GM19397 (cell line): ENCODE data around the gene PARVG.

Source experiments
- ATAC-seq: cut with Tn5 transposase; IDR thresholded peaks from one replicate; pipeline ENCODE4 v1.9.1; 2021; ENCODE audit warnings: mild to moderate bottlenecking, moderate library complexity; ENCODE audit not compliant: unreplicated experiment

PARVG gene

DNA sequence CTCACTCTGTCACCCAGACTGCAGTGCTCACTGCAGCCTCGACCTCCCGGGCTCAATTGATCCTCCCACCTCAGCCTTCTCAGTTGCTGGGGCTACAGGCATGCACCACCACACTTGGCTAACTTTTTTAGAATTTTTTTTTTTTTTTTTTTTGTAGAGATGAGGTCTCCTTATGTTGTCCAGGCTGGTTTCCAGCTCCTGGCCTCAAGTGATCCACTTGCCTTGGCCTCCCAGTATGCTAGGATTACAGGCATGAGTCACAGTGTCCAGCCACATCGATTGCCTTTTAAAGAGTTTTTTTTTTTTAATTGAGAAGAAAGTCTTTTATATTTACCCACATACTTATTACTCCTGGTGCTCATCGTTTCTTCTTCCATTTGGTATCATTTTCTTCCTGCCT lies 30.0 kb downstream of the PARVG start:
- ATAC-seq, result no peak

DNA sequence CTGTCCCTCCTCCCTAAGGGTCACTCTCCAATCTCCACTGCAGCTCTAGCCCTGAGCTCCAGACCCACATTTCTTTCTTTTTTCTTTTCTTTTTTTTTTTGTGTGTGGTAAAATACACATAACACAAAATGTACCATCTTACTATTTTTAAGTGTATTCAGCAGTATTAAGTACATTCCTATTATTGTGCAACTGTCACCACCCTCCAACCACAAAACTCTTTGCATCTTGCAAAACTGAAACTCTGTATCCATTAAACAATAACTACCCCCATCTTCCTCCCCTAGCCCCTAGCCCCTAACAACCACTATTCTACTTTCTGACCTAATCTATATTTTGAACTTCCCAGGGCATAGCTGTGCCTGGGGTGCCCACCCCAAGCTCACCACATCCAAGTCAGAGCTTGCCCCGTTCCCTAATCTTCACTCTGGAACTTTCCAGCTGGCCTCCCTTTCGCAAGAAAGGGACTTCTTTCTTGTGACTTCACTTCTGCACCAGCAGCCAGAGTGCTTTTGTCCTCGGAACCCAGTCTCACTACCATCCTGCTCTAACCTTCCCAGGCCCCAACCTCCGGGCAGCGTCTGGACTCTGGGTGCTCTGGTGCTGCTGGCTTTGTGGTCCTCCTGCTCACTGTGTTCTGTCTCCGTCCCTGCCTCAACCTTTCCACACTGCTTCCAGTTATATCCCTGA lies 30.7 kb downstream of the PARVG start:
- no peak for ATAC-seq

DNA sequence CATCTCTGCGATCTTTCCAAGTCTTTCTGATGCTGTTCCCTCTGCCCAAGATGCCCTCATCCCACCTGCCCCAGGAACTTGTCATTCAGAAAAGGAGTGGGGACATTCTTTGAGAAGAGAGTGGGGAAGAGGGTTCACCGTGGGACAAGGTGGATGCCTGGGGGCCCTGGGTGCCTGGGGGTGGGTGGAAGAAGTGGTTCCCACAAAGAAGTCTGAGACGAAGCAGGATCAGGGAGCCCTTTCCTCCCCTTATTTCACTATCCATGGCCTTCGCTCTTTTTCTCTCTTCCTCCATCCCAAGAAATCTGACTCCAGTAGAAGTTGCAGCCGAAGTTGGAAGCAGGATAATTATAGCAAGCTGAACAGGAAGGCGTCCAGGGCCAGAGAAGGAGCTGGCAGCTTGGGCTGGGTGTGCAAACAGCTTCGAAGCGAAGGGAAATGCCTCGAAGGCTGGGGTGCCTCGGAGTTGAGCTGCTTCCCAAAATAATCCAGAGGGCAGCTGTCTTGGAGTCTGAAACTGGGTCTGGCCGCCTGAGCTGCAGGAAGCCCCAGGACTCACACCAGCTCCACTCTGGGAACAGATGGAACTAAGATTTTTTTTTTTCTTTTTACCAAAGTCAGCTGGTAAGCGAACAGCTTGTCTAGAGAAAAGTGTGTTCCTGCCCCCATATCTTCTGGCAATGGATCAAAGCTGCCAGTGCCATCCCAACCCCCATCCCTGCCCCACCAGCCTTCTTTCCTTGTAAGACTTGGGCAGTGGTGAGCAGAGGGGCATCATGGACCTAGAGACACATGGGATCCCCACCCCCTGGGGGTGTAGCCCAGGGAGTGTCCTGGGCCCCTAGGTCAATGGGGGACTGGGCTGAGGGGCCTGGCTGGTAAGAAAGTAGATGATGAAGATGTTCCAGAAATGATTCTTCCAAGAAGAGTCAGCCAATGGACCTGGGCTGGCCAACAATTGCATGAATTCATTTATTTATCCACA lies 31.5 kb downstream of the PARVG start:
- ATAC-seq, result no peak

GRCh38 chr22:44212936-44213335 lies 32.2 kb downstream of the PARVG start:
- ATAC-seq, result no peak

DNA sequence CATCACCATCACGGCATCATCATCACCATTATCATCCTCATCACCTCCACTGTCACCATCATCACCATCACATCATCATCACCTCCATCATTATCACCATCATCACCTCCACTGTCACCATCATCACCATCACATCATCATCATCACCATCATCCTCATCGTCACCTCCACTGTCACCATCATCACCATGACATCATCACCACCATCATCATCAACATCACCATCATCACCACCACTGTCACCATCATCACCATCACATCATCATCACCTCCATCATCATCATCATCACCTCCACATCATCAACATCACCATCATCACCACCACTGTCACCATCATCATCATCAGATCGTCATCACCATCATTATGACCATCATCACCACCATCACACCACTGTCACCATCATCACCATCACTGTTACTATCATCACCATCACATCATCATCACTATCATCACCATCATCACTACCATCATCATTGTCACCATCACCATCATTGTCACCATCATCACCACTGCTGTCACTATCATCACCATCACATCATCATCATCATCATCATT lies 32.8 kb downstream of the PARVG start:
- ATAC-seq, result no peak

DNA sequence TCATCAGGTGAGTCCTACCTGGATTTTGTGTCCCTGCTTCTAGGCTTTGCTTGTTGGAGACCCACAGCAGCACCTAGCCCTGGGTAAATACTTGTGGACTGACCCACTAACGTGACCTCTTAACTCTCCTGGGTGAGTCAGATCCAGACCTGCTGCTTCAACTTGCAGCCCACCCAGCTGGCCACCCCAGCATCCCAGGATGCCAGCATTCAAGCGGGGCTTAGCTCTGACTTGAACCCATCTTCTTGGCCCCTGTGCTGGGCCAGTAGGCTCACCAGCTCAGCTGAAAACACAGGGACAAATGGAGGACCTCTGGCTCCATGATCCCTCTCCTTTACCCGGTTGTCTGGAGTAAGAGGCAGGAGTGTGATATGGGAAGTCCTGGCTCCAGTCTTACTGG lies 33.5 kb downstream of the PARVG start:
- ATAC-seq, result no peak

- ATAC-seq, result no peak
Measured at GRCh38 chr22:44214764-44215163, 34.0 kb downstream of the PARVG start.

DNA sequence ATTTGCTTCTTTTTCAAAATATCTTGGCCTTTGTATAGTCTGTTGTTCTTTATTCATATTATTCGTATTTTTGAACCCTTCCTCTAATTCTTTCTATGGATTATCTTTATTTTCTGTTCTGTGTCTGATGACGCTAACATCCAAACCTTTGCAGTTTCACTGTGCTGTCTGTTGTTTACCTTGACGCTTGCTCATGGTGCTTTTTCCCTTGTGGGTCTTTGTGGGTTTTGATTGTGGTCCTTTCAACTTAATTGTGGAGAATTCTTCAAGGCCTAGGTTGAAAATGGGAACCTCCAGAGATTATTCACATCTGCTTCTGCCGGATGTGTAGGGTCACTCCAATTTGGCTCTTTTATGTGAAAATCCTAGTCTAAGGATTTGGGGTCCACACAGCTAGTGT lies 34.6 kb downstream of the PARVG start:
- ATAC-seq, result no peak

DNA sequence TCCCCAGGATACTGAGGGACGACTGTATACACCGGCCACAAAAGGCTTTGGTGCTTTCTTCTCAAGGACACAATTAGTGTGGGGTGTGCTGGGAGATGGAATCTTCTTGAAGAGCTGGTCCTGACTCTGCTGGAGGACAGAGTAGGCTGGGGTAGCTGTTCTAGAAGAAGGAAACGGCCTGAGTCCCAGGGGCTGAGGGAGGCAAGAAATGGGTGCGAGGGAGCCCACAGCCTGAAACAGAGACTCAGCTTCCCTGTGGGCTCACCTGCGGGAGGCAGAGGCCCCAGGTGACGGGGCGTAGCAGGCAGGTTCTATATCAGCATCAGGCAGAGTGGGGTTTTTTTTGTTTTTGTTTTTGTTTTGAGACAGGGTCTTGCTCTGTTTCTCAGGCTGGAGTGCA lies 36.6 kb downstream of the PARVG start:
- no peak for ATAC-seq

GRCh38 chr22:44218071-44218470 lies 37.3 kb downstream of the PARVG start:
- no peak for ATAC-seq

DNA sequence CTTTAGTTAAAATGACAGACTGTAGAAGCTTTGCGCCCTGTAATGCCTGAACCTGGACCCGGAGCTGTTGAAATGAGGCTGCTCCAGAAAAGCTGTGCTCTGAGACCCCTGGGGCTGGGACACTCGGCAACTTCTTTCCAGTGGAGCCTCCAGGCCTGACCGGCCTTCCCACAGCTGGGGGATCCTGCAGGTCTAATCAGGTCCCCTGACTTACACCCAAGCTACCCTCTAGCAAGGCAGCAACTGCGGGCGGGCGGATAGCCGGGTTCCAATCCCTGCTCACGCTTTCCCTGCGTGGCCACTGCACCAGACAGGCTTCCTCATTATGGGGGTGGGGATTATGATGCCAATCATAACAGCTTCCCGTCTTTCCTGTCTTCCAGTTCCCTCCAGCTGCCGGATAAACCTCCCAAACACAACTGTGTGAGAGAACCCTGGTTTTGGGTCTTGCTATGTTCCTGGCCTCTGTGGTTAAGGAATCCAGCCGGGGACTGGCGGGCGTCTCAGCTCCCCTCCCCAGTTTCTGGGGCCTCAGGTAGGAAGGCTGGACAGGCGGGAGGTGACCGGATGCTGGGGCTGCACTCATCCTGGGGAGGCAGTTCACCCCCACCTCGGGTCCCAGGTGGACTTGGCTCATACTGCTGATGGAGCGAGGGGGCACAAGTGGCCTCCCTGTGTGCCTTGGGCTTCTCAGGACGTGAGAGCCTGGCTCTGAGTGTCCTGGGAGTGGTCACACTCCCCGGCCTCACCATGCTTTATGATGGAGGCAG lies 38.6 kb downstream of the PARVG start:
- no peak for ATAC-seq

GRCh38 chr22:44220727-44221680 lies 40.3 kb downstream of the PARVG start:
- no peak for ATAC-seq

DNA sequence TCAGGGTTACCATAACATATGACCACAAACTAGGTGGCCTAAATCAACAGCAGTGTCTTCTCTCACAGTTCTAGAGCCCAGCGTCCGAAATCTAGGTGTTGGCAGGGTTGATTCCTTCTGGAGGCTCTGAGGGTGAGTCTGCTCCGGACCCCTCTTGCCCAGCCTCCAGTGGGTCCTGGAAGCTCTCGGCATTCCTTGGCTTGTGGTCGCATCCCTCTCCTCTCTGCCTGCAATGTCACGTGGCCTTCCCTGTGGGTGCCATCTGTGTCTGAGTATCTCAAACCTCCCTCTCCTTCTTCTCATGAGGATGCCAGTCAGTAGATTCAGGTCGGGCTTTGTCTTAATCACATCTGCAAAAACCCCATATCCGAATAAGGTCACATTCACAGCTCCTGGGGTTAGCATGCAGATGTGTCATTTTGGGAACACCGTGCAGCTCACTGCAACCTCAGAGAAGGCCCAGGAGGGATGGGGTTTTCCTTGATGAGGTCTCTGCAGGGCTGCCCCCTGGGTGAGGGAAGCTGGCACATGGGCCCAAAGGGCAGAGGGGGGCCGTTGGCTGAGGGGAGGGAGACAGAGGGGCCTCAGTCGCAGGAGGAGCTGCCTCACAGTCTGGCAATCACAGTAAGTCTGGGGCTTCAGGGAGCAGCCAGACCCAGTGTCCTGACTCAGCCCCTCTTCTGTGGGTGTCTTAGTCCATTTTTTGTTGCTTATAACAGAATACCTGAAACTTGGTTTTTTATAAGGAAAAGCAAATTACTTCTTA lies 41.2 kb downstream of the PARVG start:
- ATAC-seq, result no peak

- ATAC-seq, result no peak
Measured at GRCh38 chr22:44224166-44224565, 43.4 kb downstream of the PARVG start.

DNA sequence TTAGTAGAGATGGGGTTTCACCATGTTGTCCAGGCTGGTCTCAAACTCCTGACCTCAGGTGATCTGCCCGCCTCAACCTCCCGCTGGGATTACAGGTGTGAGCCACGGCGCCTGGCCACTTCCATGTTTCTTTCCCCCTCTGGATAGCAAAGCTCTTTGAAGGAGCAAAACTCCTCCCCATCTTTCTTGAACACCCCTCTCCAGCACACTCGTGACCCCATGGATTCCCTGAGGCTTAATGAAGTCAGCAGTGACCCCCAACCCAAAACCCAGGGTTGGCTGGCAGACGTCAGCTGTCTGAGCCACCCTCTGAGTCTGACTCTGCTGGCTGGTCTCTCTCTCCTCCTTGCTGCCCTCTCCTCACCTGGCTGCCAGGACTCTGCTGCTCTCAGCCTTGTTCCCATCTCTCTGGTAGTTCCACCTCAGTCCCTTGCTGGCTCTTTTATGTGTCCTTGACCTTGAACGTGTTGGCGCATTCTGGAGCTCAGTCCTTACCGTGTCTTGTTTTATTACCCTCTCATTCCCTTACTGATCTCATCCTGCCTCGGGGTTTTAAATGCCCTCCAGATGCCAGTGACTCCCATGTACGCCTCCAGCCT lies 44.5 kb downstream of the PARVG start:
- no peak for ATAC-seq

GRCh38 chr22:44225812-44226211 lies 45.1 kb downstream of the PARVG start:
- no peak for ATAC-seq

- ATAC-seq, result no peak
Measured at GRCh38 chr22:44229331-44229730, 48.6 kb downstream of the PARVG start.

GRCh38 chr22:44229809-44230208 lies 49.1 kb downstream of the PARVG start:
- no peak for ATAC-seq

DNA sequence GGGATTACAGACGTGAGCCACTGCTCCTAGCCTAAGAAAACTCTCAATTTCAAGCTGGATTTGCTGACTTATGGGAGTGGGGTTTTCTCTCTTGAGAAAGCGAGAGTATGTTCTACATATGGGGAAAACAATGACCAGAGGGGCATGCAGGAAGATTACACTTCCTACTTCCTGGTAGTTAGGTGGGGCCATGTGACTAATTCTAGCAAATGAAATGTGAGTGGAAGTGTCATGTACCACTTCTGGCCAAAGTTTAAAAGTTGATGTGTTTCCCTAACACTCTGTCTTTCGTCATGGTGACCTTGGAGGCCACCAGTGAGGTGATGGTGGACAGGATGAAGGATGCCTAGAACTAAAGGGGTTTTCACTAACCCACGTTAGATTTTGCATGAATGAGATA lies 50.5 kb downstream of the PARVG start:
- ATAC-seq, result no peak
